ENCODE measurements around the gene CHCHD10.

CHCHD10 gene

GRCh38 chr22:23767673-23768548 is at the start of gene CHCHD10:
Gene CHCHD10 (minus strand): TSS chr22:23767972. CDS start chr22:23767874, 98 bp downstream.
- DNase-seq (ENCODE audit: low read depth in 2 of 2): peak; percentile 38 to 68

- DNase-seq (ENCODE audit: low read depth in 2 of 2): no peak
Observed at GRCh38 chr22:23817146-23817545, 49.4 kb upstream of the CHCHD10 start.

GRCh38 chr22:23816156-23816976 is 48.6 kb upstream of the CHCHD10 start:
- DNase-seq (ENCODE audit: low read depth in 2 of 2): no peak

- no peak for DNase-seq (ENCODE audit: low read depth in 2 of 2)
Observed at GRCh38 chr22:23815541-23816155, 47.9 kb upstream of the CHCHD10 start.

- no peak for DNase-seq (ENCODE audit: low read depth in 2 of 2)
Observed at GRCh38 chr22:23812378-23812777, 44.6 kb upstream of the CHCHD10 start.

- DNase-seq (ENCODE audit: low read depth in 2 of 2): no peak
Observed at GRCh38 chr22:23806837-23807236, 39.1 kb upstream of the CHCHD10 start.

- no peak for DNase-seq (ENCODE audit: low read depth in 2 of 2)
Observed at GRCh38 chr22:23804781-23805291, 37.1 kb upstream of the CHCHD10 start.

GRCh38 chr22:23803001-23803819 is 35.4 kb upstream of the CHCHD10 start:
- no peak for DNase-seq (ENCODE audit: low read depth in 2 of 2)

- no peak for DNase-seq (ENCODE audit: low read depth in 2 of 2)
Observed at GRCh38 chr22:23801886-23802377, 34.2 kb upstream of the CHCHD10 start.

- no peak for DNase-seq (ENCODE audit: low read depth in 2 of 2)
Observed at GRCh38 chr22:23801238-23801821, 33.6 kb upstream of the CHCHD10 start.

GRCh38 chr22:23800297-23801237 is 32.8 kb upstream of the CHCHD10 start:
- DNase-seq (ENCODE audit: low read depth in 2 of 2): no peak

GRCh38 chr22:23796461-23796860 is 28.7 kb upstream of the CHCHD10 start:
- no peak for DNase-seq (ENCODE audit: low read depth in 2 of 2)

- no peak for DNase-seq (ENCODE audit: low read depth in 2 of 2)
Observed at GRCh38 chr22:23793326-23793725, 25.6 kb upstream of the CHCHD10 start.

- DNase-seq (ENCODE audit: low read depth in 2 of 2): no peak
Observed at GRCh38 chr22:23791738-23792645, 24.2 kb upstream of the CHCHD10 start.

GRCh38 chr22:23790819-23791737 is 23.3 kb upstream of the CHCHD10 start:
- no peak for DNase-seq (ENCODE audit: low read depth in 2 of 2)

- DNase-seq (ENCODE audit: low read depth in 2 of 2): no peak
Observed at GRCh38 chr22:23789638-23790037, 21.9 kb upstream of the CHCHD10 start.

- DNase-seq (ENCODE audit: low read depth in 2 of 2): no peak
Observed at GRCh38 chr22:23789121-23789520, 21.3 kb upstream of the CHCHD10 start.

All from stimulated activated CD8-positive, alpha-beta memory T cell treated with anti-CD3 and anti-CD28 coated beads, Interleukin-7, amount 100 ng/mL, for 4 hours (primary cell).